Naive thymus-derived CD4-positive, alpha-beta T cell (primary cell): ENCODE data around the gene C1orf159. TPM values are rescaled to one million over a fixed set of nuclear protein-coding genes. Genes with fewer than 3 reads are reported as not detected.

ENCODE experiments used
- ATAC-seq: fragments of 150-1000 bp; cut with Tn5 transposase; 2 replicates; pipeline ENCODE4 v1.10.0; 2021; ENCODE audit warnings: mild to moderate bottlenecking, moderate library complexity
- CTCF ChIA-PET: fragments of 350-600 bp; sonication (Branson Sonifier 250); formaldehyde crosslinking; loops from one replicate; lab custom pipeline; 2021; ENCODE audit warnings: antibody characterized with exemption; lab: Charles Lee
- POLR2A ChIA-PET: fragments of 350-600 bp; sonication (Branson Sonifier 250); formaldehyde crosslinking; loops from one replicate; lab custom pipeline; 2021; ENCODE audit warnings: antibody characterized with exemption, inconsistent platforms; lab: Charles Lee
- DNase-seq, 9 donors: peaks; one replicate each; pipeline versions ENCODE4 v3.0.0 to v3.0.0-alpha.2; 2020 to 2022; ENCODE audit warnings: mixed read lengths in 1 of 9
- H3K27ac ChIP-seq: one replicate; pipeline ENCODE4 v1.7.0; 2013; ENCODE audit warnings: mild to moderate bottlenecking, low read depth, low read length, moderate library complexity
- H3K27me3 ChIP-seq, 2 donors: one replicate each; pipeline ENCODE4 v1.7.0; 2013; ENCODE audit warnings: low read length in 2 of 2, mild to moderate bottlenecking in 2 of 2, moderate library complexity in 2 of 2; ENCODE audit not compliant: control insufficient read depth in 2 of 2, insufficient read depth in 2 of 2
- H3K36me3 ChIP-seq, 3 experiments: 1 replicate in 2 of 3; 2 replicates in 1 of 3; pipeline ENCODE4 v1.7.0; 2013; ENCODE audit warnings: low read length in 3 of 3, mild to moderate bottlenecking in 3 of 3, moderate library complexity in 1 of 3; ENCODE audit not compliant: insufficient read depth in 3 of 3, control insufficient read depth in 2 of 3
- H3K4me1 ChIP-seq, 2 donors: one replicate each; pipeline ENCODE4 v1.7.0; 2013; ENCODE audit warnings: low read length in 2 of 2, mild to moderate bottlenecking in 2 of 2, moderate library complexity in 1 of 2; ENCODE audit not compliant: control insufficient read depth in 2 of 2, insufficient read depth in 2 of 2
- H3K4me3 ChIP-seq: 2 replicates; pipeline ENCODE4 v1.7.0; 2013; ENCODE audit warnings: mild to moderate bottlenecking, low read length
- H3K9me3 ChIP-seq, 3 experiments: 1 replicate in 2 of 3; 2 replicates in 1 of 3; pipeline ENCODE4 v1.7.0; 2013; ENCODE audit warnings: low read length in 3 of 3; ENCODE audit not compliant: control insufficient read depth in 2 of 3
- H3K27ac Mint-ChIP-seq, 9 donors: one replicate each; pipeline ENCODE4 v1.8.0; 2020 to 2022; ENCODE audit warnings: mixed read lengths in 9 of 9, mild to moderate bottlenecking in 8 of 9, moderate library complexity in 5 of 9, inconsistent platforms in 2 of 9
- H3K27me3 Mint-ChIP-seq, 5 donors: one replicate each; pipeline ENCODE4 v1.8.0; 2021 to 2022; ENCODE audit warnings: mixed read lengths in 5 of 5, mild to moderate bottlenecking in 1 of 5
- H3K36me3 Mint-ChIP-seq, 5 donors: one replicate each; pipeline ENCODE4 v1.8.0; 2020 to 2022; ENCODE audit warnings: mixed read lengths in 5 of 5, mild to moderate bottlenecking in 3 of 5, inconsistent platforms in 1 of 5
- H3K4me1 Mint-ChIP-seq, 7 donors: one replicate each; pipeline ENCODE4 v1.8.0; 2020 to 2022; ENCODE audit warnings: mixed read lengths in 7 of 7, mild to moderate bottlenecking in 3 of 7, inconsistent platforms in 1 of 7
- H3K4me3 Mint-ChIP-seq, 10 donors: one replicate each; pipeline ENCODE4 v1.8.0; 2020 to 2022; ENCODE audit warnings: mild to moderate bottlenecking in 10 of 10, mixed read lengths in 10 of 10, moderate library complexity in 6 of 10, inconsistent platforms in 2 of 10
- H3K9me3 Mint-ChIP-seq, 11 donors: one replicate each; pipeline ENCODE4 v1.8.0; 2020 to 2022; ENCODE audit warnings: mixed read lengths in 11 of 11, mild to moderate bottlenecking in 4 of 11, inconsistent platforms in 1 of 11, moderate library complexity in 1 of 11
- intact Hi-C, 2 donors: fragments of 100-400 bp; cut with micrococcal nuclease; formaldehyde crosslinking; loops; one replicate each; pipeline ENCODE4 v1.15.1; 2023
- polyA plus RNA-seq, 2 donors: library from polyadenylated mRNA; unstranded; fragments of 300-500 nt; fragmentation: Illumina TruSeq; gene quantifications; one replicate each; pipeline ENCODE4 v1.2.3, GENCODE V29; 2021
- total RNA-seq, 6 experiments: library from RNA in 5 of 6; stranded (reverse) in 5 of 6; gene quantifications; 1 replicate in 5 of 6; 2 replicates in 1 of 6; pipeline ENCODE4 v1.2.3 and lab custom pipeline; 2021 to 2026

C1orf159 gene
- total RNA-seq (10 to 100 TPM; 17.6 to 21.9 (median 19.6) TPM), polyA plus RNA-seq (10 to 100 TPM in 1 of 2 donors, 1 to 10 TPM in 1; 6.4 to 10.5 TPM), total RNA-seq (lab: John Stamatoyannopoulos, UW) (15.2 reads per million, percentile 44 among the genes with 10 or more reads in this experiment)

- H3K27me3 Mint-ChIP-seq, result peaks cover 0 to 13% (median 0%) of the 10 kb centered on the region in 5 donors
- CTCF ChIA-PET, result interaction anchor here (1.0 kb wide), 1 partner anchor 257 kb away, joined by 3 read pairs; no protein-coding TSS in a partner anchor
Measured at GRCh38 chr1:1115786-1116700, at the start of gene C1orf159. Gene C1orf159 (minus strand): TSS chr1:1116089. CDS start chr1:1091543, 24,546 bp downstream.

GRCh38 chr1:1165485-1165884, 49.6 kb upstream of the C1orf159 start:
- peak overlapping the region in 1 of 10 donors; percentile 11 for H3K4me3 Mint-ChIP-seq
- no peaks in the 10 kb centered on the region for H3K9me3 ChIP-seq
- H3K27ac Mint-ChIP-seq, result peak overlapping the region in 2 of 9 donors; percentile 31 to 51
- intact Hi-C loops, result no loop called here
- no peaks in the 10 kb centered on the region for H3K36me3 Mint-ChIP-seq
- no peak overlapping the region for H3K27ac ChIP-seq
- ATAC-seq (no peak), DNase-seq (no peak)
- ChIA-PET CTCF (no interaction called here), POLR2A (no interaction called here)
- H3K4me3 ChIP-seq, result no peak overlapping the region
- H3K4me1 Mint-ChIP-seq, result peaks cover 4 to 6% (median 5%) of the 10 kb centered on the region in 7 donors
- H3K27me3 ChIP-seq, result no peaks in the 10 kb centered on the region
- H3K4me1 ChIP-seq, result no peaks in the 10 kb centered on the region
- H3K9me3 Mint-ChIP-seq, result no peaks in the 10 kb centered on the region
- H3K27me3 Mint-ChIP-seq, result peaks cover 0 to 6% (median 4%) of the 10 kb centered on the region in 5 donors
- H3K36me3 ChIP-seq, result no peaks in the 10 kb centered on the region

More at GRCh38 chr1:1115786-1116700, at the start of gene C1orf159:
- POLR2A ChIA-PET, result interaction anchor here (1.0 kb wide), 2 partner anchors 29 to 259 kb away, joined by 3 read pairs; partner anchors contain the start of gene AURKAIP1
- Histone ChIP-seq H3K9me3 (peaks cover 0 to 10% (median 0%) of the 10 kb centered on the region in 3 experiments), H3K27me3 (no peaks in the 10 kb centered on the region), H3K4me1 (peaks cover 0 to 4% of the 10 kb centered on the region in 2 donors), H3K27ac (peak within 1 kb of the TSS; percentile 76), H3K36me3 (peaks cover 0 to 13% (median 0%) of the 10 kb centered on the region in 3 experiments), H3K4me3 (peak within 1 kb of the TSS; percentile 59)
- peak within 1 kb of the TSS in 7 of 9 donors; percentile 66 to 90 (median 77) for H3K27ac Mint-ChIP-seq
- H3K9me3 Mint-ChIP-seq, result peaks cover 0 to 13% (median 5%) of the 10 kb centered on the region in 11 donors
- DNase-seq (peak; percentile 96 to 99 (median 98)), ATAC-seq (peak; percentile 97)
- intact Hi-C loops, result loop anchor here (1.0 to 10.0 kb wide), 19 partner anchors 28 to 803 kb away; partner anchors contain the start of genes AURKAIP1 (in 2 of the 2), B3GALT6 (in 2 of the 2), ISG15 (in 2 of the 2) and PUSL1 (in 2 of the 2)
- H3K4me1 Mint-ChIP-seq, result peaks cover 0 to 20% (median 13%) of the 10 kb centered on the region in 7 donors
- H3K4me3 Mint-ChIP-seq, result peak within 1 kb of the TSS; percentile 74 to 90 (median 86)
- H3K36me3 Mint-ChIP-seq, result peaks cover 11 to 27% (median 17%) of the 10 kb centered on the region in 5 donors

- no peaks in the 10 kb centered on the region for H3K36me3 Mint-ChIP-seq
- CTCF ChIA-PET, result no interaction called here
- peaks cover 0 to 2% (median under 1%) of the 10 kb centered on the region in 5 donors for H3K27me3 Mint-ChIP-seq
- Histone ChIP-seq H3K36me3 (no peaks in the 10 kb centered on the region), H3K27ac (no peak overlapping the region), H3K9me3 (no peaks in the 10 kb centered on the region), H3K4me1 (no peaks in the 10 kb centered on the region), H3K27me3 (no peaks in the 10 kb centered on the region), H3K4me3 (no peak overlapping the region)
- no peak overlapping the region for H3K4me3 Mint-ChIP-seq
- H3K27ac Mint-ChIP-seq, result no peak overlapping the region
- ATAC-seq (no peak), DNase-seq (peak in 1 of 9 donors; percentile 6)
- intact Hi-C loops, result no loop called here
- POLR2A ChIA-PET, result no interaction called here
- H3K4me1 Mint-ChIP-seq, result peaks cover 0 to 2% (median under 1%) of the 10 kb centered on the region in 7 donors
- H3K9me3 Mint-ChIP-seq, result no peaks in the 10 kb centered on the region
Measured at GRCh38 chr1:1164701-1165451, 49.0 kb upstream of the C1orf159 start.

- Mint-ChIP-seq H3K4me1 (peaks cover 0 to 2% (median 0%) of the 10 kb centered on the region in 7 donors), H3K9me3 (no peaks in the 10 kb centered on the region), H3K36me3 (no peaks in the 10 kb centered on the region), H3K27me3 (no peaks in the 10 kb centered on the region), H3K4me3 (no peak overlapping the region), H3K27ac (no peak overlapping the region)
- Histone ChIP-seq H3K4me1 (no peaks in the 10 kb centered on the region), H3K27ac (no peak overlapping the region), H3K27me3 (no peaks in the 10 kb centered on the region), H3K36me3 (no peaks in the 10 kb centered on the region), H3K4me3 (no peak overlapping the region), H3K9me3 (no peaks in the 10 kb centered on the region)
- intact Hi-C loops, result no loop called here
- ChIA-PET POLR2A (no interaction called here), CTCF (no interaction called here)
- ATAC-seq, result no peak
- DNase-seq, result no peak
Measured at GRCh38 chr1:1164361-1164700, 48.4 kb upstream of the C1orf159 start.

GRCh38 chr1:1163538-1164070, 47.7 kb upstream of the C1orf159 start:
- no peaks in the 10 kb centered on the region for H3K9me3 Mint-ChIP-seq
- ATAC-seq (no peak), DNase-seq (no peak)
- H3K36me3 Mint-ChIP-seq, result no peaks in the 10 kb centered on the region
- no peaks in the 10 kb centered on the region for H3K27me3 ChIP-seq
- peak overlapping the region in 1 of 10 donors; percentile 53 for H3K4me3 Mint-ChIP-seq
- no peaks in the 10 kb centered on the region for H3K9me3 ChIP-seq
- no peak overlapping the region for H3K27ac ChIP-seq
- POLR2A ChIA-PET, result no interaction called here
- intact Hi-C loops, result no loop called here
- peaks cover 0 to under 1% of the 10 kb centered on the region in 2 donors for H3K4me1 ChIP-seq
- no peaks in the 10 kb centered on the region for H3K36me3 ChIP-seq
- H3K27me3 Mint-ChIP-seq, result no peaks in the 10 kb centered on the region
- H3K4me1 Mint-ChIP-seq, result peaks cover 0 to 2% (median 0%) of the 10 kb centered on the region in 7 donors
- CTCF ChIA-PET, result no interaction called here
- H3K4me3 ChIP-seq, result no peak overlapping the region
- H3K27ac Mint-ChIP-seq, result peak overlapping the region in 1 of 9 donors; percentile 34
